ENCODE data around the gene OBSCN. TPM values are rescaled to one million over a fixed set of nuclear protein-coding genes. Genes with fewer than 3 reads are reported as not detected.

OBSCN gene
- total and polyA plus RNA-seq, 7 donors: 0.92 to 21.0 (median 13.1) TPM

- 81 to 85% methylated on average over 15 of the region's 15 CpGs for WGBS, 2 donors
- intact Hi-C loops (cut with DNase I): loop anchor here (10.0 kb wide), 1 partner anchor 275 kb away; no protein-coding TSS in a partner anchor
- Histone ChIP-seq H3K4me1 (peaks cover 0 to 27% (median 18%) of the 10 kb centered on the region in 4 donors), H3K9me3 (no peaks in the 10 kb centered on the region), H3K27ac (no peak overlapping the region), H3K27me3 (peaks cover 7 to 23% (median 10%) of the 10 kb centered on the region in 3 donors), H3K4me3 (no peak overlapping the region), H3K36me3 (no peaks in the 10 kb centered on the region)
- no peak for TF ChIP-seq CTCF (IDR thresholded peaks at IDR 0.05)
- no peak for TF ChIP-seq POLR2AphosphoS5 (IDR thresholded peaks at IDR 0.05)
- TF ChIP-seq EP300 (IDR thresholded peaks at IDR 0.05): no peak
- DNase-seq: no peak
Observed at GRCh38 chr1:228160201-228160761, 47.6 kb upstream of the OBSCN start.

- WGBS, 2 donors: 13 to 60% methylated on average over 7 of the region's 7 CpGs
- intact Hi-C loops (cut with DNase I): loop anchor here (10.0 kb wide), 1 partner anchor 277 kb away; no protein-coding TSS in a partner anchor
- TF ChIP-seq CTCF (IDR thresholded peaks at IDR 0.05) (no peak), POLR2AphosphoS5 (IDR thresholded peaks at IDR 0.05) (no peak), EP300 (IDR thresholded peaks at IDR 0.05) (no peak), POLR2A (IDR thresholded peaks at IDR 0.05) (no peak)
- Histone ChIP-seq H3K4me3 (no peak overlapping the region), H3K36me3 (no peaks in the 10 kb centered on the region), H3K4me1 (peaks cover 0 to 30% (median 18%) of the 10 kb centered on the region in 4 donors), H3K27ac (peak overlapping the region in 1 of 4 donors; percentile 67), H3K27me3 (peaks cover 7 to 23% (median 10%) of the 10 kb centered on the region in 3 donors), H3K9me3 (no peaks in the 10 kb centered on the region)
- no peak for DNase-seq
Observed at GRCh38 chr1:228161362-228161761, 46.5 kb upstream of the OBSCN start.

GRCh38 chr1:228161866-228162265 lies 46.0 kb upstream of the OBSCN start:
- 83 to 84% methylated on average over 9 of the region's 9 CpGs for WGBS, 2 donors
- DNase-seq: no peak
- Histone ChIP-seq H3K4me3 (no peak overlapping the region), H3K27me3 (peaks cover 7 to 23% (median 10%) of the 10 kb centered on the region in 3 donors), H3K4me1 (peaks cover 0 to 35% (median 23%) of the 10 kb centered on the region in 4 donors), H3K27ac (peak overlapping the region in 2 of 4 donors; percentile 36 to 67), H3K9me3 (no peaks in the 10 kb centered on the region), H3K36me3 (no peaks in the 10 kb centered on the region)
- intact Hi-C loops (cut with DNase I): loop anchor here (10.0 kb wide), 1 partner anchor 277 kb away; no protein-coding TSS in a partner anchor
- TF ChIP-seq POLR2AphosphoS5 (IDR thresholded peaks at IDR 0.05) (no peak), POLR2A (IDR thresholded peaks at IDR 0.05) (no peak), CTCF (IDR thresholded peaks at IDR 0.05) (no peak), EP300 (IDR thresholded peaks at IDR 0.05) (no peak)

- H3K27ac ChIP-seq: peak overlapping the region in 3 of 4 donors; percentile 36 to 67 (median 38)
- H3K36me3 ChIP-seq: no peaks in the 10 kb centered on the region
- H3K4me1 ChIP-seq: peaks cover 0 to 35% (median 25%) of the 10 kb centered on the region in 4 donors
- 24 to 28% methylated on average over 14 of the region's 14 CpGs for WGBS, 2 donors
- H3K9me3 ChIP-seq: no peaks in the 10 kb centered on the region
- intact Hi-C loops (cut with DNase I): loop anchor here (10.0 kb wide), 1 partner anchor 278 kb away; no protein-coding TSS in a partner anchor
- H3K27me3 ChIP-seq: peaks cover 7 to 23% (median 10%) of the 10 kb centered on the region in 3 donors
- DNase-seq: no peak
- H3K4me3 ChIP-seq: no peak overlapping the region
- no peak for TF ChIP-seq POLR2A (IDR thresholded peaks at IDR 0.05)
- no peak for TF ChIP-seq CTCF (IDR thresholded peaks at IDR 0.05)
Observed at GRCh38 chr1:228162286-228163006, 45.4 kb upstream of the OBSCN start.

All from sigmoid colon (tissue), 7 donors.